Neuronal stem cell (in vitro differentiated cells): ENCODE data around the gene SLC22A4.
A peak's percentile ranks its signal among the peaks of the same experiment; 100 is the strongest.

ENCODE experiments used
- DNase-seq: peaks from one replicate; pipeline ENCODE4 v3.0.0-alpha.2; 2013; ENCODE audit warnings: low spot score
- H2AFZ ChIP-seq: one replicate; pipeline ENCODE4 v1.6.1; 2013; ENCODE audit warnings: mild to moderate bottlenecking, low read length, inconsistent platforms
- H2AK5ac ChIP-seq: 2 replicates; pipeline ENCODE4 v1.6.1; 2013; ENCODE audit warnings: low read depth, mild to moderate bottlenecking, inconsistent platforms, low read length, moderate library complexity, mixed read lengths
- H2BK120ac ChIP-seq: 2 replicates; pipeline ENCODE4 v1.6.1; 2013; ENCODE audit warnings: low read depth, mild to moderate bottlenecking, inconsistent platforms, low read length, moderate library complexity, mixed read lengths
- H2BK12ac ChIP-seq: one replicate; pipeline ENCODE4 v1.6.1; 2013; ENCODE audit warnings: low read length, inconsistent platforms
- H2BK15ac ChIP-seq: 2 replicates; pipeline ENCODE4 v1.6.1; 2013; ENCODE audit warnings: mild to moderate bottlenecking, low read length, inconsistent platforms, mixed read lengths
- H2BK5ac ChIP-seq: one replicate; pipeline ENCODE4 v1.6.1; 2013; ENCODE audit warnings: inconsistent platforms, mild to moderate bottlenecking, low read length, moderate library complexity
- H3K14ac ChIP-seq: one replicate; pipeline ENCODE4 v1.6.1; 2013; ENCODE audit warnings: low read length, inconsistent platforms
- H3K18ac ChIP-seq: 2 replicates; pipeline ENCODE4 v1.6.1; 2013; ENCODE audit warnings: low read length, inconsistent platforms
- H3K23ac ChIP-seq: 2 replicates; pipeline ENCODE4 v1.6.1; 2013; ENCODE audit warnings: low read depth, mild to moderate bottlenecking, mixed read lengths, low read length, inconsistent platforms; ENCODE audit not compliant: poor library complexity
- H3K27ac ChIP-seq: replicated peaks from 3 replicates; pipeline ENCODE4 v1.5.1; 2013; ENCODE audit warnings: low read length, inconsistent platforms
- H3K27me3 ChIP-seq, 3 experiments: 2 replicates each; pipeline ENCODE4 v1.6.1; 2013; ENCODE audit warnings: low read length in 3 of 3, mild to moderate bottlenecking in 2 of 3, inconsistent platforms in 1 of 3, low read depth in 1 of 3, mixed read lengths in 1 of 3, moderate library complexity in 1 of 3; ENCODE audit not compliant: control insufficient read depth in 3 of 3, insufficient read depth in 3 of 3
- H3K36me3 ChIP-seq, 2 donors: replicated peaks in 1 of 2; 2 replicates each; pipeline ENCODE4 v1.6.1; 2013; ENCODE audit warnings: low read length in 2 of 2; ENCODE audit not compliant: control insufficient read depth in 2 of 2, insufficient read depth in 2 of 2
- H3K4ac ChIP-seq: 2 replicates; pipeline ENCODE4 v1.6.1; 2013; ENCODE audit warnings: inconsistent platforms, mild to moderate bottlenecking, low read length, moderate library complexity
- H3K4me1 ChIP-seq, 2 donors: 1 replicate in 1 of 2; 2 replicates in 1 of 2; pipeline ENCODE4 v1.6.1; 2013; ENCODE audit warnings: low read length in 2 of 2, low read depth in 1 of 2; ENCODE audit not compliant: control insufficient read depth in 2 of 2, insufficient read depth in 1 of 2
- H3K4me2 ChIP-seq: one replicate; pipeline ENCODE4 v1.6.1; 2013; ENCODE audit warnings: mild to moderate bottlenecking, low read length, inconsistent platforms; ENCODE audit not compliant: insufficient read depth, poor library complexity, severe bottlenecking
- H3K4me3 ChIP-seq, 2 donors: 2 replicates each; pipeline ENCODE4 v1.5.1; 2013; ENCODE audit warnings: low read length in 2 of 2, mild to moderate bottlenecking in 2 of 2, inconsistent platforms in 1 of 2, moderate library complexity in 1 of 2
- H3K79me1 ChIP-seq: one replicate; pipeline ENCODE4 v1.6.1; 2013; ENCODE audit warnings: low read depth, mild to moderate bottlenecking, inconsistent platforms, low read length, moderate library complexity
- H3K9ac ChIP-seq: one replicate; pipeline ENCODE4 v1.6.1; 2013; ENCODE audit warnings: mild to moderate bottlenecking, low read depth, low read length, inconsistent platforms; ENCODE audit not compliant: poor library complexity
- H3K9me3 ChIP-seq, 2 donors: replicated peaks in 1 of 2; 2 replicates each; pipeline versions ENCODE3 to v1.6.1; 2013; ENCODE audit warnings: low read length in 2 of 2, mild to moderate bottlenecking in 2 of 2, inconsistent platforms in 1 of 2, low read depth in 1 of 2, mixed read lengths in 1 of 2, moderate library complexity in 1 of 2; ENCODE audit not compliant: control insufficient read depth in 2 of 2, insufficient read depth in 1 of 2
- H4K8ac ChIP-seq: one replicate; pipeline ENCODE4 v1.6.1; 2013; ENCODE audit warnings: low read depth, mild to moderate bottlenecking, inconsistent platforms, low read length, moderate library complexity
- H4K91ac ChIP-seq: one replicate; pipeline ENCODE4 v1.6.1; 2013; ENCODE audit warnings: low read length, low read depth, mild to moderate bottlenecking, inconsistent platforms; ENCODE audit not compliant: poor library complexity
- WGBS, 2 donors: extraction: QIAGEN DNeasy Blood & Tissue Kit; methylation state at CpG; one replicate each; pipeline ENCODE4 v1.1.7; 2013; ENCODE audit warnings: missing lambda C conversion rate in 2 of 2, mixed read lengths in 1 of 2; ENCODE audit not compliant: insufficient read length in 2 of 2, insufficient replicate concordance in 1 of 2; ENCODE audit errors: extremely low coverage in 2 of 2; 5-methylcytosine and 5-hydroxymethylcytosine counted together

The SLC22A4 gene

DNA sequence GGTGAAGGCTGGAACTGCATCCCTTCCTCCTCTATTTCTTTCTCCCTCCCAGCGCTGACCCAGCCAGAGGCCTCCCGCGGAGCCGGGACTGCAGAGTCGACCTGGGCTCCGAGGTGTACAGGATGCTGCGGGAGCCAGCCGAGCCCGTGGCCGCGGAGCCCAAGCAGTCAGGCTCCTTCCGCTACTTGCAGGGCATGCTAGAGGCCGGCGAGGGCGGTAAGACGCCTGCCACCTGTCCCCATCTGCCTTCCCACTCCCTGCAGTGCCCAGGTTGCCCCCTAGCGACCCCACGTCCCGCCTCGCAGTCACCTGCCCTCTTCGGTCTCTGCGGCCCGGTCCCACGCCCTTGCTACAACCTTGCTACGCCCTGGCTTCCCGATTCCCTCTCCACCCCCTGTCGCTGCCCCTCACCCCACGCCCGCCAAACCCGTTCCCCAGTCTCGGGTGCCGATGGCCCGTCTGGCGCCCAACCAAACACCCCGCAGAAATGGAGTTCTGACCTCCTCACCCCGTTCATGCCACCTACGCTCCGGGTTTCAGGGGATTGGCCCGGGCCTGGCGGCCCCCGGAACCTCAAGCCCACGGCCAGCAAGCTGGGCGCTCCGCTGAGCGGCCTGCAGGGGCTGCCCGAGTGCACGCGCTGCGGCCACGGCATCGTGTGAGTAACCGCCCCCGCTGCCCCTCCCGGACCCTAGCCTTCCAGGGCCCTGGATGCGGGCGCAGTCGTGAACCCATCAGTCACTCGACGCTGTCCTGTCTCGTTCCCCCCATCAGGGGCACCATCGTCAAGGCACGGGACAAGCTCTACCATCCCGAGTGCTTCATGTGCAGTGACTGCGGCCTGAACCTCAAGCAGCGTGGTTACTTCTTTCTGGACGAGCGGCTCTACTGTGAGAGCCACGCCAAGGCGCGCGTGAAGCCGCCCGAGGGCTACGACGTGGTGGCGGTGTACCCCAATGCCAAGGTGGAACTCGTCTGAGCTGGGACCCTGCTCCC, 22.6 kb upstream of the SLC22A4 start:
- Histone ChIP-seq H3K27me3 (no peaks in the 10 kb centered on the region), H2AK5ac (peak overlapping the region; percentile 46), H2BK5ac (peak overlapping the region; percentile 49), H3K9ac (no peak overlapping the region), H3K4me2 (no peak overlapping the region), H3K4ac (no peak overlapping the region), H3K23ac (no peak overlapping the region), H3K14ac (peak overlapping the region; percentile 73), H2BK120ac (no peak overlapping the region), H2BK15ac (no peak overlapping the region), H3K4me1 (peaks cover 4 to 20% of the 10 kb centered on the region in 2 donors), H3K36me3 (peaks cover 0 to 7% of the 10 kb centered on the region in 2 donors), H4K91ac (no peak overlapping the region), H3K18ac (peak overlapping the region; percentile 19), H3K9me3 (no peaks in the 10 kb centered on the region), H3K79me1 (no peaks in the 10 kb centered on the region), H3K27ac (no peak overlapping the region), H2BK12ac (no peak overlapping the region), H4K8ac (no peak overlapping the region), H2AFZ (no peak overlapping the region), H3K4me3 (no peak overlapping the region)
- no CpG with 5 or more reads among the region's 77 CpGs for WGBS, 2 donors
- DNase-seq, result no peak

DNA sequence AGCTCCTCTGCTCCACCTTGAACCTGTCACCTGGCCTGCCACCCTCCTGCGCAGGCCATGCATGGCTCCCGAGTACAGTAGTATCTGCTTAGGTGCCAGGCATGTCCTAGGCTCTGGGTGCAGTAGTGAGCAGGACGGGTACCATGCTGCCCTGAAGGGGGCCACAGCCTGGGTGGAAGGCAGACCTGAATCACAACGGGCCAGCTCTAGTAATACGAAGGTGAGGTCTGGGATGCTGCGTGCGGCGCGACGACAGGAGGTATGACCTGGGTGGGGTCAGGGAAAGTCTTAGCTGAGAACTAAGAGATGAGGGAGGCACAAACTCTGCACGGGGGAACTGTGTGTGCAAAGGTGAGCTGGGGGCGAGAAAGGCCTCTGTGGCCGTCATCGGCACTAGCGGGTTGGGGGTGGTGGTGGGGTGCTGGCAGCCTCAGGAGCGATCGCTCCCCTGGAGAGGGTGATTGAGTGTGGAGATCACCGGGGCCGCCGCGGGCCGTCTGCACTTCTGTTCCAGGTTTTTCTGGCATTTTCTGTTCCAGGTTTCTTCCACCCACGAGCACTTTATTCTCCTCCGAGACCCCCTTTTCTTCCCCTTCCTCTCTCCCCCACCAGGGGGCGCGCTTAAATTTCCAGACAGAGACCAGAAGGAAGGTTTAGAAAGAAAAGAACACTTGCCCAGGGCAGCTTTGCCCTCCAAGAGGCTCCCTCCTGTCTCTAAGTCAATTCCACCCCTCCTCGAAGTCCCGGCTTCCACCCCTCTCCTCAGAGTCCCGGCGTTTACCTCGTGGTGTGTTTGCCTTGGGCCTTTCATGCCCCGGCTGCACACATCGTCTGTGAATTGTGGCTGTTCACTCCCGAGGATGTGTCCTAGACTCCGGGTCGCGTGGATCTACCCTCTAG, 21.6 kb upstream of the SLC22A4 start:
- Histone ChIP-seq H3K79me1 (no peaks in the 10 kb centered on the region), H2BK5ac (peak overlapping the region; percentile 49), H3K27me3 (no peaks in the 10 kb centered on the region), H3K27ac (no peak overlapping the region), H2BK120ac (no peak overlapping the region), H3K9me3 (no peaks in the 10 kb centered on the region), H3K14ac (no peak overlapping the region), H3K4ac (no peak overlapping the region), H3K36me3 (peaks cover 0 to 6% of the 10 kb centered on the region in 2 donors), H3K4me3 (no peak overlapping the region), H4K8ac (no peak overlapping the region), H3K9ac (no peak overlapping the region), H2AFZ (peak overlapping the region; percentile 76), H2AK5ac (peak overlapping the region; percentile 46), H2BK12ac (no peak overlapping the region), H3K18ac (peak overlapping the region; percentile 27), H3K4me2 (no peak overlapping the region), H3K23ac (no peak overlapping the region), H4K91ac (no peak overlapping the region), H2BK15ac (no peak overlapping the region), H3K4me1 (peaks cover 4 to 20% of the 10 kb centered on the region in 2 donors)
- DNase-seq, result peak; percentile 75
- no CpG with 5 or more reads among the region's 37 CpGs for WGBS, 2 donors

- Histone ChIP-seq H3K27ac (no peak overlapping the region), H3K14ac (no peak overlapping the region), H3K36me3 (peaks cover 0 to 6% of the 10 kb centered on the region in 2 donors), H3K4me2 (no peak overlapping the region), H3K4ac (no peak overlapping the region), H3K27me3 (no peaks in the 10 kb centered on the region), H2BK15ac (no peak overlapping the region), H3K9me3 (no peaks in the 10 kb centered on the region), H4K8ac (no peak overlapping the region), H3K79me1 (no peaks in the 10 kb centered on the region), H4K91ac (no peak overlapping the region), H2BK12ac (no peak overlapping the region), H3K9ac (no peak overlapping the region), H2BK5ac (no peak overlapping the region), H2AFZ (no peak overlapping the region), H3K4me1 (peaks cover 11 to 17% of the 10 kb centered on the region in 2 donors), H3K4me3 (no peak overlapping the region), H3K23ac (no peak overlapping the region), H2AK5ac (no peak overlapping the region), H2BK120ac (no peak overlapping the region), H3K18ac (no peak overlapping the region)
- WGBS, 2 donors, result no CpG with 5 or more reads among the region's 2 CpGs
- no peak for DNase-seq
These were observed 20.6 kb upstream of the SLC22A4 start for GRCh38 chr5:132273631-132274030.
